H54 (cell line): ENCODE data around the gene ST3GAL3.

Experiments
- DNase-seq: peaks from one replicate; pipeline ENCODE4 v3.0.0; 2011; ENCODE audit warnings: low spot score, mixed read lengths; ENCODE audit not compliant: insufficient read length
- FAIRE-seq: peaks from 3 replicates; lab custom pipeline; 2011; peaks lifted over from hg19 to GRCh38; lab: Jason Lieb, UNC
- POLR2A ChIP-seq: IDR thresholded peaks from 2 replicates; pipeline ENCODE4 v1.6.1; 2011; ENCODE audit warnings: low read depth, mild to moderate bottlenecking, low read length

ST3GAL3 gene

DNA sequence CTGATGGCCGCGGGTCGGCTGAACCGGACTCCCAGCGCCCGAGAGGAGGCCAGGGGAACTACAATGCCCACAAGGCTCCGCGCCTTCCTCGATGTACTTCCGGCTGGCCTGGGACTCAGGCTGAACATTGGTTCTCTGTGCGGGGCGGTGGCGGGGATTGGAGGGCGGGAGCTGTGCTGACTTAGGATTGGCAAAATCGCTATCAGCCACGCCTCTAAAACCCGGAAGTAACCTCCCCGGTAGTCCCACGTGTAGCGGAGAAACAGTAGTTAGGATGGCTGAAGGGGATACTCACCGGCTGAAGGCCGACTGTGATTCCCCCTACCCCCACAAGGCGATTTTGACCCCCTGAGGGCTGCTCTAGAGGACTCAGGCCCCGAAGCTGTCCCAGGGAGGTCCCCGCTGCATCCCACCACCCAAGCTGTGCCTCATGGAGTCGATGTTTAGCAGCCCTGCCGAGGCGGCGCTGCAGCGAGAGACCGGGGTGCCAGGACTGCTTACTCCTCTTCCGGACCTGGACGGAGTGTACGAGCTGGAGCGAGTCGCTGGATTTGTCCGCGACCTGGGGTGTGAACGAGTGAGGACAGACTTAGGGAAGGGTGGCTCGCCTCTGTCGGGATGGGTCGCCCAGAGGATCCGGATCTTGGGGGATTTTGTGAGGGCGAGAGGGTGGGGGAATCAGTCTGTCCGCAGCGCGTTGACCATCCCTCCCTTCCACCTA lies 262.6 kb downstream of the ST3GAL3 start, which contains the start of gene DPH2:
Gene DPH2 (plus strand): TSS at position 265 of the 721 bp plus-strand sequence. CDS start 166 bp downstream, at position 431.
- DNase-seq: peak; percentile 99
- FAIRE-seq: peak; percentile 66
- no peak for TF ChIP-seq POLR2A

DNA sequence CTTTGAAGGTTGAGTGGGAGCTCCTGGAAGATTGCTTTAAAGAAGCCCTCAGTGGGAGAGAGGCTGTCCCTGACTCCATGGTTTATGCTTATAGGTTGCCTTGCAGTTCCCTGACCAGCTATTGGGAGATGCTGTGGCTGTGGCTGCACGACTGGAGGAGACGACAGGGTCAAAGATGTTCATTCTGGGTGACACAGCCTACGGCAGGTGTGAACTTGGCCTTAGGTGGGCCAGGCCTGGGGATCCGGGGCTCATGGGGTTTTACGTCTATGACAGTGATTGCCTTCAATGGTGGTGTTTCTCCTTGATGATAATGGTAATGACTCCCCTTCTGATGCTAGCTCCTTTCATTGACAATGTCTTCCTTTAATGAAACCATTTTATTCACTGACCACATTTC lies 263.2 kb downstream of the ST3GAL3 start:
- no peak for FAIRE-seq
- no peak for TF ChIP-seq POLR2A
- DNase-seq: no peak

DNA sequence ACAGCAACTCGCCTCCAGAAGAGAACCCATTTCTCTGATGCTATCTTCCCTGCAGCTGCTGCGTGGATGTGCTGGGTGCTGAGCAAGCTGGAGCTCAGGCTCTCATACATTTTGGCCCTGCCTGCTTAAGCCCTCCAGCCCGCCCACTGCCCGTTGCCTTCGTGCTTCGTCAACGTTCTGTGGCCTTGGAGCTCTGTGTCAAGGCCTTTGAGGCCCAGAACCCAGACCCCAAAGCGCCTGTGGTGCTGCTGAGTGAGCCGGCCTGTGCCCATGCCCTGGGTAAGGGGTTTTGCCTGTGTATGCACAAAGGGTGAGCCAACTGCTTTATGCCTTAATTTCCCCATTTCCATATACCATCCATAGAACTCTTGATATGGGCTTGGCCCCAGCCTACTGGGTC lies 263.6 kb downstream of the ST3GAL3 start:
- FAIRE-seq (no peak), DNase-seq (no peak)
- no peak for TF ChIP-seq POLR2A

DNA sequence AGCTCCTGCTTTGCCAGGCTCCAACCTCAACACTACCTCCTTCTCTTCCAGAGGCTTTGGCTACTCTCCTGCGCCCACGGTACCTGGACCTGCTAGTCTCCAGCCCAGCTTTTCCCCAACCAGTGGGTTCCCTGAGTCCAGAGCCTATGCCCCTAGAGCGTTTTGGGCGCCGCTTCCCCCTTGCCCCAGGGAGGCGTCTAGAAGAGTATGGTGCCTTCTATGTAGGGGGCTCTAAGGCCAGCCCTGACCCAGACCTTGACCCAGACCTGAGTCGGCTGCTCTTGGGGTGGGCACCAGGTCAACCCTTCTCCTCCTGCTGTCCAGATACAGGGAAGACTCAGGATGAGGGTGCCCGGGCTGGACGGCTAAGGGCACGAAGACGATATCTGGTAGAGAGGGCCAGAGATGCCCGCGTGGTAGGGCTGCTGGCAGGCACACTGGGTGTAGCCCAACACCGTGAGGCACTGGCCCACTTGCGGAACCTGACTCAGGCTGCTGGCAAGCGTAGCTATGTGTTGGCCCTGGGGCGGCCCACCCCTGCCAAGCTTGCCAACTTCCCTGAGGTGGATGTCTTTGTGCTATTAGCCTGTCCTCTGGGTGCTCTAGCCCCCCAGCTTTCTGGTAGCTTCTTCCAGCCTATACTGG lies 264.1 kb downstream of the ST3GAL3 start:
- DNase-seq (no peak), FAIRE-seq (no peak)

GRCh38 chr1:43973981-43974442 lies 266.7 kb downstream of the ST3GAL3 start:
- DNase-seq: no peak
- no peak for FAIRE-seq
- TF ChIP-seq POLR2A: no peak

More for the DNA sequence above, 264.1 kb downstream of the ST3GAL3 start:
- TF ChIP-seq POLR2A: no peak

DNA sequence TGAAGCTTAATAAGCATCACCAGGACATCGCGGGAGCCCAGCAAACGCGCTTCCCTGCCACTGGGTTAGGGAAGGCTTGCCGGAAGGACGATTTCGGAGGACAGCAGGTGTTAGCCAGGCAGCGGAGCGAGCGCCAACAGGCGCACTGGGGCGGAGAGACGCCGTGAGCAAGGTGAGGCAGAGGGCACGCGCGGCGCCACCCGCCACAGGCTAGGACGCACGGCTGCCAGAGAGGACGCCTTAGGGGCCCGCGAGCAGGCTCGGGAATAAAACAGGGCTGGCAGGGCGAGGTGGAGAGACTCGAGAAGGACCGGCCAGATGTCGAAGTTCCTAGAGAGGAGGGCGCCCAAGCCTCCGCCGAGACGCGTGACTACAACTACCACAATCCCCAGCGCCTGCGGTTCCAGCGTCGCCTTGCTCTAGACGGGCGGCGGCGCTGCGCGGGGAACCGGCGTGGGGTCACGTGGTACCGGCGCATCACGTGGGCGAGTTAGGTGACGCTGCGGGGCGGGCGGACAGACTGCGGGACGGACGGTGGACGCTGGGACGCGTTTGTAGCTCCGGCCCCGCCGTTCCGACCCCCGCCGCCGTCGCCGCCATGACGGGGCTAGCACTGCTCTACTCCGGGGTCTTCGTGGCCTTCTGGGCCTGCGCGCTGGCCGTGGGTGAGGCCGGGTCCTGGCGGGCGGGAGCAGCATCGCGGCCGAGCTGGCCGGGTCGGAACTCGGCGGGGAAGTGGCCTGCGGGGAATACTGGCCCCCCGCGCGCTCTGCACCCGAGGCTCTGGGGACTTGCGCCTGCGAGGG lies 267.3 kb downstream of the ST3GAL3 start, which contains the start of gene ATP6V0B:
Gene ATP6V0B (plus strand): TSS at position 518 of the 806 bp plus-strand sequence. CDS start 81 bp downstream, at position 599.
- TF ChIP-seq POLR2A: peak; percentile 94
- FAIRE-seq (no peak), DNase-seq (peak; percentile 97)

GRCh38 chr1:43975249-43975961 lies 268.1 kb downstream of the ST3GAL3 start:
- no peak for DNase-seq

GRCh38 chr1:43976045-43976444 lies 268.7 kb downstream of the ST3GAL3 start:
- no peak for TF ChIP-seq POLR2A
- FAIRE-seq (no peak), DNase-seq (no peak)

More at GRCh38 chr1:43975249-43975961, 268.1 kb downstream of the ST3GAL3 start:
- no peak for TF ChIP-seq POLR2A
- no peak for FAIRE-seq

DNA sequence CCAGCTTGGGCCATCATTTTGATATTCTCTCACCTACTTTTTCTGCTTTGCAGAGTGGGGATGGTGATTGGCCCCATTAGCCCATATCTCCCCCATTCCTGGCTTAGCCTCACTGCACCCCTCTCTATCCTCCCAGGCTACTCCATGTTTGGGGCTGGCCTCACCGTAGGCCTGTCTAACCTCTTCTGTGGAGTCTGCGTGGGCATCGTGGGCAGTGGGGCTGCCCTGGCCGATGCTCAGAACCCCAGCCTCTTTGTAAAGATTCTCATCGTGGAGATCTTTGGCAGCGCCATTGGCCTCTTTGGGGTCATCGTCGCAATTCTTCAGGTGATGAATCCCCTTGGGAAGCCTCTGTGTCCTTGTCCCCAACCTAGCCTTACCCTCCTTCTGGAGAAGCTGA lies 269.6 kb downstream of the ST3GAL3 start:
- TF ChIP-seq POLR2A: no peak
- DNase-seq: no peak
- FAIRE-seq: no peak

- FAIRE-seq (no peak), DNase-seq (no peak)
- TF ChIP-seq POLR2A: no peak
Measured at GRCh38 chr1:43977376-43978263, 270.3 kb downstream of the ST3GAL3 start.

GRCh38 chr1:43978264-43978550 lies 270.9 kb downstream of the ST3GAL3 start:
- FAIRE-seq: no peak
- no peak for DNase-seq
- no peak for TF ChIP-seq POLR2A

DNA sequence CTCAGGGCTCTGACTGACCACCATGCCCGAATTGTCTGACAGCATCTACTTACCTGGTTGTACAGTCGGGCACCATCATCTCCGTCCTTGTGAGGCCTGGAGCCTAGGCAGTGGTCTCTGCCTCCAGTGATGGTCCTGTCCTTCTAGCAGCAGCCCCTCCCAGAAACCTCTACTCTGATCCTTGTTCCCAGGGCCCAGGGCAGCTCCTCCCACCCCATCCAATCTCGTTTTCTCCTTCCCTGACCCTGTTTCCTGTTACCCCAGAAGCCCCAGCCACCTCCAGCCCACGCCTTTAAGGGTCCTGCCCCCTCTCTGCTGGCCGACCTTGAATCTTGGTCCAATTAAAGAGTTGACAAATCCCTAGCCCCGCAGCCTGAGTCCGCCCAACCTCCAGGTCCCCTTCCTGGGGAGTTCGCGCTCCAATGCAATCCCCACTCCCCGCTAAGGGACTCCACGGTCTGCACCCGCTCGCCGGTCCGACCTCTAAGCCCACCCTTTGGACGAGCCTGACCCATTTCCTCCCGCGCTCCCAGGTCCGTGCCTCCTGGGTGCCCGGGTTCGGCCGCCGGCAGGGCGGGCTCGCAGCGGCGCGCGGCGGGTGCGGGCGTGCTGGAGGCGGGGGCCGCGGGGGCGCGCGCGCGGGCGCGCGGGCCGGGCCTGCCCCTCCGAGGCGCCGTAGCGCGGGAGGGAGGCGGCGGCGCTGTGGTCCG lies 271.4 kb downstream of the ST3GAL3 start, which contains the start of gene B4GALT2:
Gene B4GALT2 (plus strand): TSS at position 660 of the 710 bp plus-strand sequence. CDS start 1,951 bp downstream, outside the sequence.
- FAIRE-seq: no peak
- DNase-seq: peak; percentile 78
- no peak for TF ChIP-seq POLR2A
